Measurements from ENCODE around the gene MYH14. TPM values are rescaled to one million over a fixed set of nuclear protein-coding genes. Genes with fewer than 3 reads are reported as not detected.

The MYH14 gene
- total and polyA plus RNA-seq, 9 of the 15 experiments (the other 6 are each of a cell fraction or from before 2014, with no cell fraction given): 0.04 to 0.86 (median 0.19) TPM; not detected in 2

GRCh38 chr19:50222691-50223438, 19.4 kb downstream of the MYH14 start:
- CTCF ChIA-PET (ENCODE audit: low intra/inter-chr PET ratio): no interaction called here
- Histone ChIP-seq H3K4me1 (replicated peaks in 1 of 2; ENCODE audit: control insufficient read depth in 2 of 2, insufficient read depth in 2 of 2, low read length in 2 of 2) (no peaks in the 10 kb centered on the region; a peak in 1 of 5 replicates), H3K9me3 (replicated peaks; ENCODE audit: control insufficient read depth, insufficient read depth, low read depth, low read length) (no peaks in the 10 kb centered on the region), H3K36me3 (ENCODE audit: control insufficient read depth, insufficient read depth, low read length) (no peaks in the 10 kb centered on the region), H2AFZ (ENCODE audit: low read depth, low read length) (no peak overlapping the region), H3K27me3 (ENCODE audit: control insufficient read depth in 2 of 2, insufficient read depth in 2 of 2, low read length in 2 of 2) (peaks cover 0 to 7% of the 10 kb centered on the region in 2 experiments; a peak in 2 of 5 replicates), H3K4me2 (ENCODE audit: insufficient read depth, low read length) (no peak overlapping the region), H3K79me2 (ENCODE audit: control insufficient read depth, insufficient read depth, low read length) (no peaks in the 10 kb centered on the region), H3K9me1 (ENCODE audit: control insufficient read depth, insufficient read depth, low read length) (no peaks in the 10 kb centered on the region), H3K4me3 (no peak overlapping the region), H3K9ac (ENCODE audit: insufficient read depth in 1 of 2, low read depth in 2 of 2, low read length in 2 of 2) (no peak overlapping the region), H3K27ac (ENCODE audit: extremely low read depth, low read depth, low read length) (no peak overlapping the region), H4K20me1 (replicated peaks; ENCODE audit: control insufficient read depth, insufficient read depth, low read length) (no peaks in the 10 kb centered on the region)
- WGBS (ENCODE audit: insufficient coverage, low coverage, missing lambda C conversion rate): 6% methylated on average over 19 of the region's 19 CpGs
- intact Hi-C loops (cut with micrococcal nuclease) (no loop called here), in situ Hi-C loops (cut with MboI) (no loop called here)
- no TSS peak for BruUV-seq (replicated peaks)
- no peak for FAIRE-seq
- DNase-seq (ENCODE audit: extremely low read depth in 1 of 4, low spot score in 3 of 4): no peak
- ATAC-seq: no peak
- POLR2A ChIA-PET: interaction anchor here (0.6 to 1.1 kb wide), 2 partner anchors 13 to 116 kb away, joined by 3 to 4 read pairs; no protein-coding TSS in a partner anchor
- TF ChIP-seq ZNF551 (CRISPR knock-in tag; IDR thresholded peaks at IDR 0.05): no peak
- TF ChIP-seq ZBTB5 (IDR thresholded peaks at IDR 0.05): no peak
- no peak for TF ChIP-seq SP1 (CRISPR knock-in tag; IDR thresholded peaks at IDR 0.05)
- no peak for TF ChIP-seq SNRNP70 (optimal IDR thresholded peaks at IDR 0.05; ENCODE audit: low read depth, low read length)
- TF ChIP-seq PYGO2 (tag; IDR thresholded peaks at IDR 0.05): no peak
- no peak for TF ChIP-seq RBM15 (IDR thresholded peaks at IDR 0.05; ENCODE audit: insufficient read depth, low read length)
- 0 out of 4 replicates have a peak, but pooled peaks of 1 of the 2 experiments have one; percentile 10 for TF ChIP-seq KDM1A (IDR thresholded peaks at IDR 0.05)
- no peak for TF ChIP-seq KLF16 (IDR thresholded peaks at IDR 0.05)
- no peak for TF ChIP-seq NR0B1 (IDR thresholded peaks at IDR 0.05; ENCODE audit: partially characterized antibody)
- TF ChIP-seq TRIM24 (IDR thresholded peaks at IDR 0.05): no peak
- peak; percentile 54 for TF ChIP-seq RBM25 (IDR thresholded peaks at IDR 0.05; ENCODE audit: low read depth, low read length, severe bottlenecking)
- TF ChIP-seq MECOM (CRISPR knock-in tag; IDR thresholded peaks at IDR 0.05): no peak
- TF ChIP-seq BRD9 (IDR thresholded peaks at IDR 0.05; ENCODE audit: low read depth, partially characterized antibody): no peak
- TF ChIP-seq ASH1L (IDR thresholded peaks at IDR 0.05; ENCODE audit: borderline replicate concordance, low read depth, partially characterized antibody): no peak
- TF ChIP-seq KAT2B (IDR thresholded peaks at IDR 0.05; ENCODE audit: low read depth, low read length): no peak
- no peak for TF ChIP-seq E4F1 (CRISPR knock-in tag; IDR thresholded peaks at IDR 0.05; ENCODE audit: borderline replicate concordance)
- TF ChIP-seq SNIP1 (IDR thresholded peaks at IDR 0.05; ENCODE audit: low read depth): no peak
- no peak for TF ChIP-seq HNRNPUL1 (IDR thresholded peaks at IDR 0.05; ENCODE audit: low read length)
- peak; percentile 35; the same call in 1 of the 2 replicates for TF ChIP-seq BCOR (IDR thresholded peaks at IDR 0.05)

Measured in K562 (cell line).